NCI-H446 treated with DMSO at 0.1 percent for 48 hours (cell line): ENCODE data around the gene DEFB113.

Source experiments
- DNase-seq: peaks from one replicate; lab custom pipeline; 2025; lab: John Stamatoyannopoulos, UW

Gene DEFB113

DNA sequence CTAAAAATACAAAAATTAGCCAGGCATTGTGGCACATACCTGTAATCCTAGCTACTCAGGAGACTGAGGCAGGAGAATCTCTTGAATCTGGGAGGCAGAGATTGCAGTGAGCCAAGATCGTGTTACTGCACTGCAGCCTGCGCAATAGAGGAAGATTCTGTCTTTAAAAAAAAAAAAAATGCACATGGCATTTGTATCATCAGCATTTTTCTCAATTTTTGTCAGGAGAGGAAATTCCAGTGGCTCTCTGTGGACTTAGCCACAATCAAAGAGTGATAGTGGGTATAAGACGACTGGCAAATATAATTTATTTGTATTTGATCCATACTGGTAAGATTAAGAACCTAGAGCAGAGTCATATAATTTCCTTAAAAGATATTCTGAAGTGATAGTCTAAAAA, 34.0 kb downstream of the DEFB113 start:
- DNase-seq, result no peak

DNA sequence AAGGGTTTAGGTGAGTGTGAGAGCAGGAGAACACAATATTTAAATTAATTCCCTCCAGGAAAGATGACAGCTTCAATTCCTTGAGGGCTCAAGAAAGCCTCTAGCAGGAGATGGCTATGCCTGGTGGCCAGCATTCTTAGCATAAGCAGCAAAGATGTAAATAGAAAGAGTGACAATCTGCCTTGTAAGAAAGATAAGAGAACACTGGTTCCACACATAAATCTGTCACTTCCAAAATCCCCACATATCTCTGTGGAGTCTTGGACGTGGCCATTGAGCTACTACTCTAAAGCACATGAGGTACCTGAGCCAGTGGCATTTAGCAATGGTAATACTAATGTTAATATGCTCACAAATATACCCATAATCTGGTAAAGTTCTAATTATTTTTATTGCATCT, 34.7 kb downstream of the DEFB113 start:
- DNase-seq, result no peak

DNA sequence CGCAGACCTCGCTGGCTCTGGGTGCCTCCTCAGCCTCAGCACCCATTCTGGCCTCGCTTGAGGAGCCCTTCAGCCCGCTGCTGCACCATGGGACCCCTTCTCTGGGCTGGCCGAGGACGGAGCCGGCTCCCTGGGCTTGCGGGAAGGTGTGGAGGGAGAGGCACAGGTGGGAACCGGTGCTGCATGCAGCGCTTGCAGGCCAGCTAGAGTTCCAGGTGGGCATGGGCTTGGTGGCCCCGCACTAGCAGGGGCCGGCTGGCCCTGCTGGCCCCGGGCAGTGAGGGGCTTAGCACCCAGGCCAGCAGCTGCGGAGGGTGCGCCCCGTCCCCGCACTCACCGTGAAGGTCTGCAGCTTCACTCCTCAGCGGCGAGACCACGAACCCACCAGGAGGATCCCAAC, 35.9 kb downstream of the DEFB113 start:
- DNase-seq, result no peak

DNA sequence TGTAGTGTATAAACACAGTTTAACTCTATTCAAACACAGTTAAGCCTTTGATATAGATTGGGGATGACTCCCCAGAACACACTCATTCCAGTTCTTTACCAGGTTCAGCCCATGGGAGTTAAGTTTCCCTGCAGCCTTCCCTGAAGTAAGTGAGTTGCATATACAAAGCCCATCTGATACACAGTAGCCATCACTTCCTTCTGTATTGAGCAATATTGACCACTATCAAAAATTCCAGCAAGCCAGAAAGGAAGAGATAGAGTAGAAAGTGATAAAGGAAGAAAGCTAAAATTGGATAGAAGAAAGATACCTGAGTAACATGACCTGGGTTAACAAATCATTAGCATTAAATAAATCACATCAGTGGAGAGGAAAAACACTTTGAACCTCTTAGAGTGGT, 40.1 kb downstream of the DEFB113 start:
- no peak for DNase-seq

DNA sequence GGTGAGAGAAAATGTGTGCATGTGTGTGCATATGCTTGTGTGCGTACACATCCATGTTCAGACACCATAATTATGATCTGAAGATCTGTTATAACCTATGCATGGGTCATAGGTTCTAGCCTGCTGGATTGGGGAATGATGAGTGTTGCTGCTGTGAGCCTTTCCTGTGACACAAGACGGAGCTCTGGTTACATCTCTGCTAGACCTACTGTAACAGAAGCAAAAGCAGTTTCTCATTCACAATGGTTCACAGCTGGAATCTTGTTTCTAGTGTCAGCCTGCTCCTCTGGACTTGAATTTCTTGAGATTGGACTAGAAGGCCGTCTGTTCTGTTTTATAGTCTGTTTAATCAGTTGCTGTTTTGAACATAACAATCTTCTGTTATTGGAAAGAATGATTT, 45.6 kb downstream of the DEFB113 start:
- DNase-seq, result no peak

DNA sequence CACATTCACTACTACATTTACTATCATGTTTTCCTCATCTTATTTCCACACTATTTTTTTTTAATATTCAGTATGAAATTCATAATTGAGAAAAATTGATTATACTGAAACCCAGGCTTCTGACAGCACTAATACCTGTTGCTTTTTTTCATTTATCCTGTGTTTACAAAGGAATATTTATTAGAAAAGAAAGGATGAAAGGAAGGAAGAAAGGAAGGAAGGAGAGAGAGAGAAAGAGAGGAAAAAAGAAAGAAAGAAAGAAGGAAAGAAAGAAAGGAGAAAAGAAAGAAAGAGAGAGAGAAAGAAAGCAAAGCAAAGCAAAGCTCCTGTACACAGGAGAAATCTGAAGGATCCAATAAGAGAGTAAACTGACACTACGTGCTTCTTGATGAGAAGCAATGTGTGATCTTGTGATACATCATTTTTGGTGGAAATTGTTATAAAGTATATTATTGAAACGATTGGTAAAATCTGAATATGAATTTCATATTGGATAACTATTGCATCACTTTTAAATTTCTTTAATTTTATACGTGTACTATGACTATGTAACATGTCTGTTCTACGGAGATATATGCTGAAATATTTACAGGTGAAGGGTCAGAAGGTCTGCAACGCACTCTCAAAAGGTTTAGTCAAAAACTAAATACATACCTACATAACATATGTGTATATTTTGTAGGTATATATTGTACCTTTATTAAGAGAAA, 49.3 kb downstream of the DEFB113 start:
- no peak for DNase-seq

DNA sequence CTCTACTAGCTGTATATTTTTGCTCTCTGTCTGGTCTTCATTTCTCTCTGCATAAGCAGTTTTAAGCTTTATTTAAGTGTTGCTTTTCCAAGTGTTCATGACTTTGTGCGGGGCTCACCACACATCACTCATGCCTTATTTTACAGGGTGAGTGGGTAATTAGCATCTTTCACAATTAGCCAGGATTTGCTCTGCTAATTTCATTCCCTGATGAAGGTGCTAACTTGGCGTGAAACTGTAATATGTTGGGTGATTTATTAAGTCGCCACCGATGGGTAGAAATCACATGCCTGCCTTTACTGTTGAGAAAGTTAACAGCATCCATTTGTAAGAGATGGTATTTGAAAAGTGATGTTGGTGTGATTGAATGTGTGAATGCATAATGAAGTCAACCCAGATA, 50.2 kb downstream of the DEFB113 start:
- DNase-seq, result no peak

DNA sequence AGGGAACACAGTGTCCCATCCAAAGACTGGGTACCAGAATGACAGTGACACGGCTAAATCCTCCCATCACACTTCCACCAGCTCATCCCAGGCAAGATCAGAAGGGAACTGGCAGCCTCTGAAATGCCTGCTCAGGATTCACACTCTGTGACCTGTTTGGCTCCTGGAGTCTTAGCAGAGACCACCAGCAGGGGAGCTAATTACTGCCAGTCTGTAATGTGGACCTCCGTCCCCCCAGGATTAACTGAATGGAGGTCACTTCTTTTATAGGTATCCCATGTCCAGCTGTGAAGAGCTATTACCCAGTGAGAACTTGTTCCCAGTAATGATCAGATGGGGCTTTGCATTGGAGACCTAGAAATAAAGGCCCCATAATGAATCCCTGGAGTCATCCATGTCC, 50.6 kb downstream of the DEFB113 start:
- no peak for DNase-seq
